H1 (cell line): ENCODE measurements around the gene STK26. TPM values are rescaled to one million over a fixed set of nuclear protein-coding genes. Genes with fewer than 3 reads are reported as not detected.

ENCODE experiments used
- HDAC2 ChIP-seq, 2 experiments: fragments of 300-600 bp in 1 of 2; sonication (generic) in 1 of 2; IDR thresholded peaks; 2 replicates each; pipeline ENCODE4 v1.6.1; 2011 to 2012; ENCODE audit warnings: low read depth in 2 of 2, low read length in 2 of 2, mild to moderate bottlenecking in 2 of 2, moderate library complexity in 2 of 2, borderline replicate concordance in 1 of 2, inconsistent platforms in 1 of 2
- KDM5A ChIP-seq: fragments of 200-600 bp; IDR thresholded peaks from 2 replicates; pipeline ENCODE4 v1.7.1; 2012; ENCODE audit warnings: mild to moderate bottlenecking, low read length, inconsistent platforms, mixed read lengths
- PHF8 ChIP-seq: fragments of 200-600 bp; sonication (generic); conservative IDR thresholded peaks from 2 replicates; pipeline ENCODE4 v1.7.1; 2012; ENCODE audit warnings: low read depth, mild to moderate bottlenecking, inconsistent platforms, low read length, moderate library complexity
- POU5F1 ChIP-seq: IDR thresholded peaks from 2 replicates; pipeline ENCODE4 v1.6.1; 2011; ENCODE audit warnings: low read depth, mild to moderate bottlenecking, low read length, moderate library complexity
- SUZ12 ChIP-seq: fragments of 200-600 bp; sonication (generic); IDR thresholded peaks from 2 replicates; pipeline ENCODE4 v1.6.1; 2012; ENCODE audit warnings: mild to moderate bottlenecking, inconsistent platforms, low read length, moderate library complexity, mixed read lengths
- polyA plus RNA-seq, 7 experiments: library from polyadenylated mRNA; depleted of rRNA in 3 of 7; stranded (reverse) in 5 of 7; unstranded in 2 of 7; fragments of >200 nt in 5 of 7; fragments of 200-250 nt in 2 of 7; gene quantifications; 1 replicate in 5 of 7; 2 replicates in 1 of 7; 4 replicates in 1 of 7; pipeline versions ENCODE4 v1.2.1 to v1.2.3, GENCODE V29; 2011 to 2013; ENCODE audit warnings: missing spikeins in 2 of 7, mixed read lengths in 2 of 7
- total RNA-seq: library from RNA; stranded (reverse); fragmentation: NEBNext Ultra II Directional; extraction: Animal tissue kit (Norgen Biotek cat#: 25700); gene quantifications from 2 replicates; pipeline ENCODE4 v1.2.1, GENCODE V29; 2021
- TF ChIP-seq, protein P1 (sequence below): fragments of 300-600 bp; sonication (generic); IDR thresholded peaks from 2 replicates; pipeline ENCODE4 v1.7.1; 2012; ENCODE audit warnings: low read length, moderate library complexity, mild to moderate bottlenecking, inconsistent platforms; ENCODE audit not compliant: insufficient replicate concordance
- TF ChIP-seq, protein P2 (sequence below): IDR thresholded peaks from 2 replicates; pipeline ENCODE4 v1.6.1; 2012; ENCODE audit warnings: inconsistent platforms

Gene STK26
- total and polyA plus RNA-seq, 2 of the 8 experiments (the other 6 are each of a cell fraction or from before 2014, with no cell fraction given), result 24.2 to 98.2 TPM

DNA sequence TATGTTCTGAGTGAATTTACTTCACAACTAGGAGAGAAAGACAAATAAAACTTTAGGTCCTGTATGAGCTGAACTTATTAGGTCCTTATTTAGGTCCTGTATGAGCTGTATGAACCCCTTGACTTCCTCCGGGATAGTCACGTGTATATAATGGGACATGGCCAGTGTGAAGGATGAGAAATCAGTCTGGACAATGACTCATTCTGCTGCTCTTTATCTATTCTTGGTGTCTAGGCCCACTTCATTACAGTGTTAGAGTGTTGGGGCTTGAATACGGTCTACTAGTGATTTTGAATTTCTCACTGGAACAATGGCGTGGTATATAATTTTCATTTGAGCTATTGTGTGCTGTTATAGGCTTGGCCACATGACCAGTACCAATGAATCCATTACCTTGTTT is 21.9 kb downstream of the STK26 start (continued):
- TF ChIP-seq, protein P1, sequence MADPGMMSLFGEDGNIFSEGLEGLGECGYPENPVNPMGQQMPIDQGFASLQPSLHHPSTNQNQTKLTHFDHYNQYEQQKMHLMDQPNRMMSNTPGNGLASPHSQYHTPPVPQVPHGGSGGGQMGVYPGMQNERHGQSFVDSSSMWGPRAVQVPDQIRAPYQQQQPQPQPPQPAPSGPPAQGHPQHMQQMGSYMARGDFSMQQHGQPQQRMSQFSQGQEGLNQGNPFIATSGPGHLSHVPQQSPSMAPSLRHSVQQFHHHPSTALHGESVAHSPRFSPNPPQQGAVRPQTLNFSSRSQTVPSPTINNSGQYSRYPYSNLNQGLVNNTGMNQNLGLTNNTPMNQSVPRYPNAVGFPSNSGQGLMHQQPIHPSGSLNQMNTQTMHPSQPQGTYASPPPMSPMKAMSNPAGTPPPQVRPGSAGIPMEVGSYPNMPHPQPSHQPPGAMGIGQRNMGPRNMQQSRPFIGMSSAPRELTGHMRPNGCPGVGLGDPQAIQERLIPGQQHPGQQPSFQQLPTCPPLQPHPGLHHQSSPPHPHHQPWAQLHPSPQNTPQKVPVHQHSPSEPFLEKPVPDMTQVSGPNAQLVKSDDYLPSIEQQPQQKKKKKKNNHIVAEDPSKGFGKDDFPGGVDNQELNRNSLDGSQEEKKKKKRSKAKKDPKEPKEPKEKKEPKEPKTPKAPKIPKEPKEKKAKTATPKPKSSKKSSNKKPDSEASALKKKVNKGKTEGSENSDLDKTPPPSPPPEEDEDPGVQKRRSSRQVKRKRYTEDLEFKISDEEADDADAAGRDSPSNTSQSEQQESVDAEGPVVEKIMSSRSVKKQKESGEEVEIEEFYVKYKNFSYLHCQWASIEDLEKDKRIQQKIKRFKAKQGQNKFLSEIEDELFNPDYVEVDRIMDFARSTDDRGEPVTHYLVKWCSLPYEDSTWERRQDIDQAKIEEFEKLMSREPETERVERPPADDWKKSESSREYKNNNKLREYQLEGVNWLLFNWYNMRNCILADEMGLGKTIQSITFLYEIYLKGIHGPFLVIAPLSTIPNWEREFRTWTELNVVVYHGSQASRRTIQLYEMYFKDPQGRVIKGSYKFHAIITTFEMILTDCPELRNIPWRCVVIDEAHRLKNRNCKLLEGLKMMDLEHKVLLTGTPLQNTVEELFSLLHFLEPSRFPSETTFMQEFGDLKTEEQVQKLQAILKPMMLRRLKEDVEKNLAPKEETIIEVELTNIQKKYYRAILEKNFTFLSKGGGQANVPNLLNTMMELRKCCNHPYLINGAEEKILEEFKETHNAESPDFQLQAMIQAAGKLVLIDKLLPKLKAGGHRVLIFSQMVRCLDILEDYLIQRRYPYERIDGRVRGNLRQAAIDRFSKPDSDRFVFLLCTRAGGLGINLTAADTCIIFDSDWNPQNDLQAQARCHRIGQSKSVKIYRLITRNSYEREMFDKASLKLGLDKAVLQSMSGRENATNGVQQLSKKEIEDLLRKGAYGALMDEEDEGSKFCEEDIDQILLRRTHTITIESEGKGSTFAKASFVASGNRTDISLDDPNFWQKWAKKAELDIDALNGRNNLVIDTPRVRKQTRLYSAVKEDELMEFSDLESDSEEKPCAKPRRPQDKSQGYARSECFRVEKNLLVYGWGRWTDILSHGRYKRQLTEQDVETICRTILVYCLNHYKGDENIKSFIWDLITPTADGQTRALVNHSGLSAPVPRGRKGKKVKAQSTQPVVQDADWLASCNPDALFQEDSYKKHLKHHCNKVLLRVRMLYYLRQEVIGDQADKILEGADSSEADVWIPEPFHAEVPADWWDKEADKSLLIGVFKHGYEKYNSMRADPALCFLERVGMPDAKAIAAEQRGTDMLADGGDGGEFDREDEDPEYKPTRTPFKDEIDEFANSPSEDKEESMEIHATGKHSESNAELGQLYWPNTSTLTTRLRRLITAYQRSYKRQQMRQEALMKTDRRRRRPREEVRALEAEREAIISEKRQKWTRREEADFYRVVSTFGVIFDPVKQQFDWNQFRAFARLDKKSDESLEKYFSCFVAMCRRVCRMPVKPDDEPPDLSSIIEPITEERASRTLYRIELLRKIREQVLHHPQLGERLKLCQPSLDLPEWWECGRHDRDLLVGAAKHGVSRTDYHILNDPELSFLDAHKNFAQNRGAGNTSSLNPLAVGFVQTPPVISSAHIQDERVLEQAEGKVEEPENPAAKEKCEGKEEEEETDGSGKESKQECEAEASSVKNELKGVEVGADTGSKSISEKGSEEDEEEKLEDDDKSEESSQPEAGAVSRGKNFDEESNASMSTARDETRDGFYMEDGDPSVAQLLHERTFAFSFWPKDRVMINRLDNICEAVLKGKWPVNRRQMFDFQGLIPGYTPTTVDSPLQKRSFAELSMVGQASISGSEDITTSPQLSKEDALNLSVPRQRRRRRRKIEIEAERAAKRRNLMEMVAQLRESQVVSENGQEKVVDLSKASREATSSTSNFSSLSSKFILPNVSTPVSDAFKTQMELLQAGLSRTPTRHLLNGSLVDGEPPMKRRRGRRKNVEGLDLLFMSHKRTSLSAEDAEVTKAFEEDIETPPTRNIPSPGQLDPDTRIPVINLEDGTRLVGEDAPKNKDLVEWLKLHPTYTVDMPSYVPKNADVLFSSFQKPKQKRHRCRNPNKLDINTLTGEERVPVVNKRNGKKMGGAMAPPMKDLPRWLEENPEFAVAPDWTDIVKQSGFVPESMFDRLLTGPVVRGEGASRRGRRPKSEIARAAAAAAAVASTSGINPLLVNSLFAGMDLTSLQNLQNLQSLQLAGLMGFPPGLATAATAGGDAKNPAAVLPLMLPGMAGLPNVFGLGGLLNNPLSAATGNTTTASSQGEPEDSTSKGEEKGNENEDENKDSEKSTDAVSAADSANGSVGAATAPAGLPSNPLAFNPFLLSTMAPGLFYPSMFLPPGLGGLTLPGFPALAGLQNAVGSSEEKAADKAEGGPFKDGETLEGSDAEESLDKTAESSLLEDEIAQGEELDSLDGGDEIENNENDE, result no peak
- TF ChIP-seq PHF8, result no peak
- TF ChIP-seq SUZ12, result no peak
- TF ChIP-seq POU5F1, result no peak
- TF ChIP-seq HDAC2 (IDR thresholded peaks at IDR 0.05; ENCODE audit: borderline replicate concordance in 1 of 2, low read depth in 2 of 2, low read length in 2 of 2), result no peak
- TF ChIP-seq, protein P2, sequence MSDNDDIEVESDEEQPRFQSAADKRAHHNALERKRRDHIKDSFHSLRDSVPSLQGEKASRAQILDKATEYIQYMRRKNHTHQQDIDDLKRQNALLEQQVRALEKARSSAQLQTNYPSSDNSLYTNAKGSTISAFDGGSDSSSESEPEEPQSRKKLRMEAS, result no peak
- TF ChIP-seq KDM5A, result no peak
